K562 (cell line): Measurements from ENCODE around the gene NUP153. TPM values are rescaled to one million over a fixed set of nuclear protein-coding genes. Genes with fewer than 3 reads are reported as not detected.

Experiments
- IFI16 ChIP-seq: fragments of 250-450 bp; sonication (Bioruptor Pico); IDR thresholded peaks from 2 replicates; pipeline ENCODE4 v2.1.2; 2022; ENCODE audit warnings: mild to moderate bottlenecking, inconsistent platforms
- ILK ChIP-seq: fragments of 450-650 bp; IDR thresholded peaks from 2 replicates; pipeline ENCODE4 v1.6.1; 2016; ENCODE audit warnings: missing genetic modification characterization, low read depth, mild to moderate bottlenecking, missing compliant biosample characterization, moderate library complexity, borderline replicate concordance
- polyA plus RNA-seq, 8 experiments: library from polyadenylated mRNA; depleted of rRNA in 4 of 8; stranded (reverse) in 5 of 8; unstranded in 3 of 8; fragments of >200 nt; fragmentation: Nextera tagmentation in 2 of 8; fragmentation: Illumina TruSeq in 1 of 8; extraction: Ambion mirVana in 2 of 8; extraction: Trizol in 1 of 8; gene quantifications; 2 replicates each; pipeline versions ENCODE4 v1.2.1 to v1.2.3, GENCODE V29; 2011 to 2014; ENCODE audit warnings: inconsistent platforms in 1 of 8, missing spikeins in 1 of 8
- total RNA-seq, 7 experiments: library from RNA; depleted of rRNA in 6 of 7; stranded (reverse); fragments of >200 nt in 6 of 7; fragmentation: Illumina TruSeq in 2 of 7; extraction: Trizol in 2 of 7; gene quantifications; 2 replicates each; pipeline versions ENCODE4 v1.2.1 to v1.2.3, GENCODE V29; 2011 to 2021; ENCODE audit warnings: low replicate concordance in 1 of 7
- TF ChIP-seq, protein P1 (sequence below): fragments of 450-650 bp; IDR thresholded peaks from 2 replicates; pipeline ENCODE4 v1.6.1; 2016; ENCODE audit warnings: mild to moderate bottlenecking, moderate library complexity
- TF ChIP-seq, protein P2 (sequence below): fragments of 150-350 bp; conservative IDR thresholded peaks from 2 replicates; pipeline ENCODE4 v1.6.1; 2014; ENCODE audit warnings: low read length
- TF ChIP-seq, protein P3 (sequence below), 3 experiments: fragments of 200-800 bp in 1 of 3; sonication (Bioruptor generic) in 1 of 3; sonication (generic) in 1 of 3; formaldehyde crosslinking in 1 of 3; IDR thresholded peaks; 2 replicates each; pipeline versions ENCODE4 v1.6.1 to v1.8.0; 2016 to 2022; ENCODE audit warnings: mild to moderate bottlenecking in 2 of 3, missing compliant biosample characterization in 2 of 3, missing genetic modification characterization in 2 of 3, missing genetic modification reagents in 1 of 3

The NUP153 gene
- total and polyA plus RNA-seq, 9 of the 15 experiments (the other 6 are each of a cell fraction or from before 2014, with no cell fraction given) = 21.9 to 110 (median 84.8) TPM

DNA sequence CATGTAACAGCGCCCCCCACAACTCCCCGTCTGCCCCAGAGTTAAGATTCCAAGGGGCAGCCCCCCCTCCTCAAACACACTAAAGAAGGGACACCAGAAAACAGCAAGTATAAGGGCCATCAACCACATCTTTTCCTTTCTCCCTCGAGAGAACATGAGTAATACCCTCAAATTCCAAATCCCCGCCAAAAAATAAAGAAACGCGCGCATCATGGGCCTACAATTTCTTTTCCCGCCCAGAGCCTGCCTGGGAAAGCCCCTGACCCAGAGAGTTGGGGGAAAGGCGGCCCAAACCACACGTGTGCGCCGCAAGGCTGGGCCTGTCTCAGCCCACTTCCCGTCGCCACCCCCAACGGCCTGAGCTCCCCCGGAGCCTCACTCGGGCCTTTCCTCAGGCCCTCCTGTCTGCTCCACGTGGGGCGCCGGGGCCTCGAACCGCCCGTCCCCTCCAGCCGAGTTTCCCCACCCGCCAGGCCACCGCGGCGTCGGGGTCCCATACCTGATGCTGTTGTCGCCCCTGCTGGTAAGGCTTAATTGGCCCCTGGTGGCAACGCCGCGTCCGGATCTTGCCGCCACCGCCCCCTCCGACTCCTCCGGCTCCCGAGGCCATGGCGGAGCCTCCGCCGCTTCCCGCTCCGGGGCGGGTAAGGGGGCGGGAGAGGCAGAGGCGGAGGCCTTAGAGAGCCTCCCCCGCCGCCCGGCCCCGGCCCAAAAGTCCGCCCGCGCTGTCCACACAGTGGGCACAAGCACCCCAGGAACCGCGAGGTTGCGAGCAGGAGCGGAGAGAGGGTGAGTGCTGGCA, 746 bp downstream of the NUP153 start (continued):
- TF ChIP-seq, protein P1, sequence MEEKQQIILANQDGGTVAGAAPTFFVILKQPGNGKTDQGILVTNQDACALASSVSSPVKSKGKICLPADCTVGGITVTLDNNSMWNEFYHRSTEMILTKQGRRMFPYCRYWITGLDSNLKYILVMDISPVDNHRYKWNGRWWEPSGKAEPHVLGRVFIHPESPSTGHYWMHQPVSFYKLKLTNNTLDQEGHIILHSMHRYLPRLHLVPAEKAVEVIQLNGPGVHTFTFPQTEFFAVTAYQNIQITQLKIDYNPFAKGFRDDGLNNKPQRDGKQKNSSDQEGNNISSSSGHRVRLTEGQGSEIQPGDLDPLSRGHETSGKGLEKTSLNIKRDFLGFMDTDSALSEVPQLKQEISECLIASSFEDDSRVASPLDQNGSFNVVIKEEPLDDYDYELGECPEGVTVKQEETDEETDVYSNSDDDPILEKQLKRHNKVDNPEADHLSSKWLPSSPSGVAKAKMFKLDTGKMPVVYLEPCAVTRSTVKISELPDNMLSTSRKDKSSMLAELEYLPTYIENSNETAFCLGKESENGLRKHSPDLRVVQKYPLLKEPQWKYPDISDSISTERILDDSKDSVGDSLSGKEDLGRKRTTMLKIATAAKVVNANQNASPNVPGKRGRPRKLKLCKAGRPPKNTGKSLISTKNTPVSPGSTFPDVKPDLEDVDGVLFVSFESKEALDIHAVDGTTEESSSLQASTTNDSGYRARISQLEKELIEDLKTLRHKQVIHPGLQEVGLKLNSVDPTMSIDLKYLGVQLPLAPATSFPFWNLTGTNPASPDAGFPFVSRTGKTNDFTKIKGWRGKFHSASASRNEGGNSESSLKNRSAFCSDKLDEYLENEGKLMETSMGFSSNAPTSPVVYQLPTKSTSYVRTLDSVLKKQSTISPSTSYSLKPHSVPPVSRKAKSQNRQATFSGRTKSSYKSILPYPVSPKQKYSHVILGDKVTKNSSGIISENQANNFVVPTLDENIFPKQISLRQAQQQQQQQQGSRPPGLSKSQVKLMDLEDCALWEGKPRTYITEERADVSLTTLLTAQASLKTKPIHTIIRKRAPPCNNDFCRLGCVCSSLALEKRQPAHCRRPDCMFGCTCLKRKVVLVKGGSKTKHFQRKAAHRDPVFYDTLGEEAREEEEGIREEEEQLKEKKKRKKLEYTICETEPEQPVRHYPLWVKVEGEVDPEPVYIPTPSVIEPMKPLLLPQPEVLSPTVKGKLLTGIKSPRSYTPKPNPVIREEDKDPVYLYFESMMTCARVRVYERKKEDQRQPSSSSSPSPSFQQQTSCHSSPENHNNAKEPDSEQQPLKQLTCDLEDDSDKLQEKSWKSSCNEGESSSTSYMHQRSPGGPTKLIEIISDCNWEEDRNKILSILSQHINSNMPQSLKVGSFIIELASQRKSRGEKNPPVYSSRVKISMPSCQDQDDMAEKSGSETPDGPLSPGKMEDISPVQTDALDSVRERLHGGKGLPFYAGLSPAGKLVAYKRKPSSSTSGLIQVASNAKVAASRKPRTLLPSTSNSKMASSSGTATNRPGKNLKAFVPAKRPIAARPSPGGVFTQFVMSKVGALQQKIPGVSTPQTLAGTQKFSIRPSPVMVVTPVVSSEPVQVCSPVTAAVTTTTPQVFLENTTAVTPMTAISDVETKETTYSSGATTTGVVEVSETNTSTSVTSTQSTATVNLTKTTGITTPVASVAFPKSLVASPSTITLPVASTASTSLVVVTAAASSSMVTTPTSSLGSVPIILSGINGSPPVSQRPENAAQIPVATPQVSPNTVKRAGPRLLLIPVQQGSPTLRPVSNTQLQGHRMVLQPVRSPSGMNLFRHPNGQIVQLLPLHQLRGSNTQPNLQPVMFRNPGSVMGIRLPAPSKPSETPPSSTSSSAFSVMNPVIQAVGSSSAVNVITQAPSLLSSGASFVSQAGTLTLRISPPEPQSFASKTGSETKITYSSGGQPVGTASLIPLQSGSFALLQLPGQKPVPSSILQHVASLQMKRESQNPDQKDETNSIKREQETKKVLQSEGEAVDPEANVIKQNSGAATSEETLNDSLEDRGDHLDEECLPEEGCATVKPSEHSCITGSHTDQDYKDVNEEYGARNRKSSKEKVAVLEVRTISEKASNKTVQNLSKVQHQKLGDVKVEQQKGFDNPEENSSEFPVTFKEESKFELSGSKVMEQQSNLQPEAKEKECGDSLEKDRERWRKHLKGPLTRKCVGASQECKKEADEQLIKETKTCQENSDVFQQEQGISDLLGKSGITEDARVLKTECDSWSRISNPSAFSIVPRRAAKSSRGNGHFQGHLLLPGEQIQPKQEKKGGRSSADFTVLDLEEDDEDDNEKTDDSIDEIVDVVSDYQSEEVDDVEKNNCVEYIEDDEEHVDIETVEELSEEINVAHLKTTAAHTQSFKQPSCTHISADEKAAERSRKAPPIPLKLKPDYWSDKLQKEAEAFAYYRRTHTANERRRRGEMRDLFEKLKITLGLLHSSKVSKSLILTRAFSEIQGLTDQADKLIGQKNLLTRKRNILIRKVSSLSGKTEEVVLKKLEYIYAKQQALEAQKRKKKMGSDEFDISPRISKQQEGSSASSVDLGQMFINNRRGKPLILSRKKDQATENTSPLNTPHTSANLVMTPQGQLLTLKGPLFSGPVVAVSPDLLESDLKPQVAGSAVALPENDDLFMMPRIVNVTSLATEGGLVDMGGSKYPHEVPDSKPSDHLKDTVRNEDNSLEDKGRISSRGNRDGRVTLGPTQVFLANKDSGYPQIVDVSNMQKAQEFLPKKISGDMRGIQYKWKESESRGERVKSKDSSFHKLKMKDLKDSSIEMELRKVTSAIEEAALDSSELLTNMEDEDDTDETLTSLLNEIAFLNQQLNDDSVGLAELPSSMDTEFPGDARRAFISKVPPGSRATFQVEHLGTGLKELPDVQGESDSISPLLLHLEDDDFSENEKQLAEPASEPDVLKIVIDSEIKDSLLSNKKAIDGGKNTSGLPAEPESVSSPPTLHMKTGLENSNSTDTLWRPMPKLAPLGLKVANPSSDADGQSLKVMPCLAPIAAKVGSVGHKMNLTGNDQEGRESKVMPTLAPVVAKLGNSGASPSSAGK = peak; percentile 96
- TF ChIP-seq, protein P2, sequence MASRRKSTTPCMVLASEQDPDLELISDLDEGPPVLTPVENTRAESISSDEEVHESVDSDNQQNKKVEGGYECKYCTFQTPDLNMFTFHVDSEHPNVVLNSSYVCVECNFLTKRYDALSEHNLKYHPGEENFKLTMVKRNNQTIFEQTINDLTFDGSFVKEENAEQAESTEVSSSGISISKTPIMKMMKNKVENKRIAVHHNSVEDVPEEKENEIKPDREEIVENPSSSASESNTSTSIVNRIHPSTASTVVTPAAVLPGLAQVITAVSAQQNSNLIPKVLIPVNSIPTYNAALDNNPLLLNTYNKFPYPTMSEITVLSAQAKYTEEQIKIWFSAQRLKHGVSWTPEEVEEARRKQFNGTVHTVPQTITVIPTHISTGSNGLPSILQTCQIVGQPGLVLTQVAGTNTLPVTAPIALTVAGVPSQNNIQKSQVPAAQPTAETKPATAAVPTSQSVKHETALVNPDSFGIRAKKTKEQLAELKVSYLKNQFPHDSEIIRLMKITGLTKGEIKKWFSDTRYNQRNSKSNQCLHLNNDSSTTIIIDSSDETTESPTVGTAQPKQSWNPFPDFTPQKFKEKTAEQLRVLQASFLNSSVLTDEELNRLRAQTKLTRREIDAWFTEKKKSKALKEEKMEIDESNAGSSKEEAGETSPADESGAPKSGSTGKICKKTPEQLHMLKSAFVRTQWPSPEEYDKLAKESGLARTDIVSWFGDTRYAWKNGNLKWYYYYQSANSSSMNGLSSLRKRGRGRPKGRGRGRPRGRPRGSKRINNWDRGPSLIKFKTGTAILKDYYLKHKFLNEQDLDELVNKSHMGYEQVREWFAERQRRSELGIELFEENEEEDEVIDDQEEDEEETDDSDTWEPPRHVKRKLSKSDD = no peak
- no peak for TF ChIP-seq IFI16 (CRISPR knock-in tag)
- TF ChIP-seq, protein P3, sequence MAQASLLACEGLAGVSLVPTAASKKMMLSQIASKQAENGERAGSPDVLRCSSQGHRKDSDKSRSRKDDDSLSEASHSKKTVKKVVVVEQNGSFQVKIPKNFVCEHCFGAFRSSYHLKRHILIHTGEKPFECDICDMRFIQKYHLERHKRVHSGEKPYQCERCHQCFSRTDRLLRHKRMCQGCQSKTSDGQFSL (CRISPR knock-in tag; IDR thresholded peaks at IDR 0.05) = peak; percentile 84
- TF ChIP-seq, protein P3 (tag; IDR thresholded peaks at IDR 0.05) = peak in 1 of 2 experiments; percentile 90; a peak in 2 of 4 replicates
- no peak for TF ChIP-seq ILK (tag)
